Mucosa of gallbladder (tissue), 1 donor: ENCODE data around the gene PLD4. TPM values are rescaled to one million over a fixed set of nuclear protein-coding genes. Genes with fewer than 3 reads are reported as not detected.

Experiments used
- DNase-seq: peaks from one replicate; pipeline ENCODE4 v3.0.0-alpha.2; 2020; ENCODE audit warnings: low spot score
- total RNA-seq: library from RNA; stranded (reverse); gene quantifications from one replicate; pipeline ENCODE4 v1.2.1, GENCODE V29; 2021
- donor health status: DM: no; HTN: no; CAD: no.

Gene PLD4
- total RNA-seq, 1 donor from 2014 or later, result 16.7 TPM

DNA sequence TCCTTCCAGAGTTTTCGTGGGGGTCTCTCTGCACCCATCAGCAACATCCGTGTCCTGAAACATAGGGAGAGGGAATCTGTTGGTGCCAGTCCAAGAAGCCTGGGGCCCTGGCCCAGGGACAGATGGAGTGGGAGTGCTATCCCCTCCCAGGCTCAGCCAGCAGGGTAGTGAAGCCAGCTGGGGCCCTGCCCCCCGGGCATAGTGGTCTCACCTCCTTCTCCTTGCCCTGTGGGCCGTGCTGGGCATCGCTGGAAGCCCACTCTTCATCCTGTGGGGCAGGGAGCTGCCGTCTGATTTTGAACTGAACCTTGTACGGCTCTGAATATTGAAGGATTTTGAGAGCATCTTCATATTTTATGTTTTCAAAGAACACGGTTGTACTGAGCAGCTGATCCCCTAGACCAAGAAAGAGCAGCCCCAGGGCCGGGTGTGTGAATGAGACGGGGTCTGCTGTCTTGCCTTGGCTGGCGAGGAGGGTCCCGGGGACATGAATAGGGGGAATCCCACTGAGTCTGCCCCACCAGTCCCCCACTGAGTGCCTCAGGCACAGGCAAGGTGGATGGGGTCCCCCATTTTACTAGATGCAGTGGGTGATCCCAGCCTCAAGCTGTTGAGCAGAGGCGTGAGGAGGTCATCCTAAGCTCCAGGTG is 30.2 kb downstream of the PLD4 start:
- no peak for DNase-seq

DNA sequence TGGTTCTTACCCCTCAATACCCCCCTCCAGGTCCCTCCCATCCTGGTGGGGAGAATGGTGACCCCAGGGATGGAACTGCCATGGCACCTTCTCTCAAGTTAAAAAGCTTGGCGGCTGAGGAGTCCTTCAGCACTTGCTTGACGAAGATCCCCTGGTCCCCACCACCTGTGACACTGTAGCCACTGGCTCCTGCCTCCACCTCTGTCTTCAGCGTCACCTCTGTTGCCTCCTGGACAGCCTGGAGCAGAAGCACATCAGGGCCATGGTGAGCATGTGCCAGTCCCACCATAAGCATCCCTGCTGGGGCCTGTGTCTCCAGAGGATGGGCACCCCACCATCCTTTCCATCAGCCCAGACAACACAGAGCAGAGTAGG is 30.7 kb downstream of the PLD4 start:
- no peak for DNase-seq

DNA sequence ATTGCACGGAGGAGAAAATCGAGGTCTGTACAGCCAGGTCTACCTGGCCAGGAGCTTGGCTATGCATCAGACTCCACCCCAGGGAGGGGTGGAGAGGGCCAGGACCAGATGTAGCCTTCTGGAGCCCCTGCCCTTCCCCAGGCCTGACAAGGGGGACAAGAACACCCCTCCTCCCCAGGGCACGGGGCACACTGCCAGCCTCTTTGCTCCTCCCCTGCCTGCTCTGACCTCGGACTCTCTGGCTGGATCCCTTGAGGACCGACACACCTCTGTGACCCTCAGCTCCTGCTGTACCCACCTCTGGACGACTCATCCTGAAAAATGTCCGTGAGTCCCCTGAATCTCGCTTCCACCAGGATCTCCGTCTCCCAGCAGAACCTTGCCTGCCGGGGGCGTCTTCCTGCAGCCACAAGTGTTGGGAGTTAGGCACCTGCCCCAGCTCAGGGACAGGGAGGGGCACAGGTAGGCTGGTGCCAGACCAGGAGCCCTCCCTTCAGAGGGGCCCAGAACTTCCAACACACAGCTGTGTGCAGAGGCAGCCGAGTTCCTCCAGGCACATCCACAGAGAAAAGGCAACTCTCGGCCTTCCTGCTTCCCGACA is 31.7 kb downstream of the PLD4 start:
- DNase-seq, result no peak

DNA sequence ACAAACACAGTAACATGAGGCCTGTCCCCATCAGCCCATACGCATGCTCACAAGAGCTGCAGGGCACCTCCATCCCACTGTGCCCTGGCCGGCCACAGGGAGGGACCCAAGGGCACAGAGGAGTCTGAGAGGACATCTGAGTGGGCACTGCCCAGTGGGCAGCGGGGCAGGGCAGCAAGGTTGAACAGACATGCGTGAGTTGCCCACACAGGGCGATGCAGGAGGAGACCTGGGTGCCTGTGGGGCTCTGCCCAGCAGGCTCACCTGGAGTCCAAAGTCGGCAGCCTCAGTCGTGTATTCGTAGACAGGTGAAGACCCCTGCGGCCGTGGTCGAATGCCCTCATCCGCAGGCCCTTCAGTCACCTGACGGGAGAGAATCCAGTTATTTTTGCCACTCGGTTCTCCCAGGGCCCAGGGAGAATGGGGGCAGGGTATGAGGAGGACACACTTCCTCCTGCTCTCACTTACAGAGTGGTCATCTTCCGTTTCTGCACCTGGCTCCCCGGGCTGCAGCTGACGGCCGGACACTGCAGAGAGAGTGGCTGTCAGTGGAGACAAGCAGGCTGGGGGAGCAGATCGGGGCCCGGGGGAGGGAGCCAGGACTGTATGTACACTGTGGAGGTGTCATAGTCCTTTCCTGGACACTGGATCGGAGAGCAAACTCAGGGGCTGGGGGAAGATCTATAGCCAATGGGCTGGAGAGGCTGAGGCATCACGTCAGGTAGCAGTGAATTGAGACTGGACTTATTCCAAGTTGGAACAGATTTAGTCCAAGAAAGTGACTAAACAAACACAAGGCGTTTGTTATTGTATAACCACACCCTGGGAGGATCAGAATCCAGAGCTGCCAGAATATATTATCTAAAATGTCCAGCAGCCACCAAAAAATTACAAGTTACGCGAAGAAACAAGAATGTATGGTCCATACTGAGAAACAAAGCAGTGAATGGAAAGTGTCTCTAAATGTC is 32.8 kb downstream of the PLD4 start:
- DNase-seq, result no peak

DNA sequence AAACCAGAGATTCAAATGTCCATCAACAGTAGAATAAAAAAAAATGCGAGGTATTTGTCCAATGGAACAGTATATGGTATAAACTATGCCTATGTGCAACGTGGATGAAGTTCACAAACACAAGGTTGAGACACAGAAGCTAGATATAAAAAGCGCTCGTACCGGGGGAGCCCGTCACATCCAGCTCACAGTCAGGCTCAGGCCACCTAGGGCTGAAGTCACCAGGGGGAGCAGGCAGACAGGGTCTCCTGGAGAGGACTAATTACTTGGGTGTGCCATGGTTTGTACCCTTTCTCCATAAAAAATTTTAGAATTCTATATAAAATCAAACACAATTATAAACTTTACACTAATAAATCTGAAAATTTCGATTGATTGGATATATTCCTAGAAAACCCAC is 39.9 kb downstream of the PLD4 start:
- DNase-seq, result no peak

DNA sequence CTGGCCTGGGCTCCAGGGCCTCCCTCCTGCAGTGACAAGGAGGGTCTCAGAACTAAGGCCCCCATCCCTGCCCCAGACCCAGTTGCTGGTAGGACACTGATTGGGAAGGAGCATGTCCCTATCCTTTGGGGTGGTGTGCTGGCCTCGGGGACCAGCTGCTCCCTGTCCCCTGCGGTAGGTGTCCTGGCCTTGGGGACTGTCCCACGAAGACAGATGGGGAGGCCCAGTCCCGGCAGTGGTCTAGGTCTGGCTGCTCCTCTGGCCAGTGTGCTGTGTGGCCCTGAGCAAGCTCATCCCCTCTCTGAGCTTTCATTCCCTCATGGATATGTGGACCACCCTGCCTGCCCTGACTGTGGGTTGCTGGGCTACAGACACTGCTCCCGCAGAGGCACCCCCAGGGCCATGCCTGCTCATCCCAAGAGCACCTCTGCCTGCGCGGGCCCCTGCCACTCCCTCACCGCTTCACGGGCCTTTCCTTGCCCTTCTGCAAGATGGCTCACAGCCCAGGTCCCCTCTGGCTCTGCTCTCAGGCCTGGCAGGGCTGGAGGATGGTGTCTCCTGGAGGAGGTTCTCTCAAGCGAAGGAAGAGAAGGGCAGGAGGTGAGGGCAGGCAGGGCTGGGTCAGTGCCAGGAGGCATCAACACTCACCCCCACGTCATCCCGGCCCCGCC is 41.0 kb downstream of the PLD4 start:
- DNase-seq, result no peak

DNA sequence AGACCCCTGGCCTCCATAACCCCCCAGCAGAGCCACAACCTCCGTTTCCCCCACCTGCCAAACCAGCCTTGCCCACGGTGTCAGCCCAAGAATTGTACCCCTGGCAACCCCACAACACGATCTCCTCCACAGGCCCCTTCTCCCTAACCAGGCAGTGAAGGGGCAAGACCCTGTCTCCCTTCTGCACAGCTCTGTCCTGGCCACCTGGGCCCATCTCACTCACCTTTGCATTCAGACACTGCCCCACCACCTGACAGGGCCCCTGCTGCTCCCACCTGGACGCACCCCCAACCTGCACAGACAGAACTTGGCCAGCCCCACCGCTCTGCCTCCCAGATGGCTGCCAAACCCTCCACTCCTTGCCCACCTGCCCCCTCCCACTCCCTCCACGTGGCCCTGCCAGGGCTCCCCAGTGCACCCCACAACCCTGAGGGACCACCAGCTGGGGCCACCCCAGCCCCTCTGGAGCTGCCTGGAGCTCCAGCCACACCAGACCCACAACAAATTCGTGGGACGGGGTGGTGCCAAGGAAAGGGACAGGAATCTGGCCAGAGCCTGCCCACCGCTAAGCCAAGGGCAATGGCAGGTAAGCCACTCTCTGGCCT is 41.7 kb downstream of the PLD4 start:
- no peak for DNase-seq

DNA sequence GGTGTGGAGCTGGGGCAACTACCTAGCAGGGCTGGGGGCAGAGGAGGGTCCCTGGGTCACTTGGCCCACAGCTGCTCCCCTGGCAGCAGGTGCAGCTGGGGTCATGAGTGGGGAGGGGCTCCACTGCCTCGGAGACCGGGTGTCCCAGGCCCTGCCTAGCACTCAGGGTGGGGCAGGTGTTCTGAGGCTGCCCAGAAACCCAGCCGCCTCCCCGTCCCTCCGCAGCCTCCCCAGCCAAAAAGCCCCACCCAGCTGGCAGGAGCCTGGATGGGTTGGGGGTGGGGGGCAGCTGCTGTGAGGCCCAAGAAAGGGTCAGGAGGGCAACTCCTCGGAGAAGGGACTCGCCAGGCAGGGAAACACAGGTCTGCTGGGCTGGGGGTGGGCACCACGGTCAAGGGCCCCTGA is 42.3 kb downstream of the PLD4 start:
- DNase-seq, result no peak

DNA sequence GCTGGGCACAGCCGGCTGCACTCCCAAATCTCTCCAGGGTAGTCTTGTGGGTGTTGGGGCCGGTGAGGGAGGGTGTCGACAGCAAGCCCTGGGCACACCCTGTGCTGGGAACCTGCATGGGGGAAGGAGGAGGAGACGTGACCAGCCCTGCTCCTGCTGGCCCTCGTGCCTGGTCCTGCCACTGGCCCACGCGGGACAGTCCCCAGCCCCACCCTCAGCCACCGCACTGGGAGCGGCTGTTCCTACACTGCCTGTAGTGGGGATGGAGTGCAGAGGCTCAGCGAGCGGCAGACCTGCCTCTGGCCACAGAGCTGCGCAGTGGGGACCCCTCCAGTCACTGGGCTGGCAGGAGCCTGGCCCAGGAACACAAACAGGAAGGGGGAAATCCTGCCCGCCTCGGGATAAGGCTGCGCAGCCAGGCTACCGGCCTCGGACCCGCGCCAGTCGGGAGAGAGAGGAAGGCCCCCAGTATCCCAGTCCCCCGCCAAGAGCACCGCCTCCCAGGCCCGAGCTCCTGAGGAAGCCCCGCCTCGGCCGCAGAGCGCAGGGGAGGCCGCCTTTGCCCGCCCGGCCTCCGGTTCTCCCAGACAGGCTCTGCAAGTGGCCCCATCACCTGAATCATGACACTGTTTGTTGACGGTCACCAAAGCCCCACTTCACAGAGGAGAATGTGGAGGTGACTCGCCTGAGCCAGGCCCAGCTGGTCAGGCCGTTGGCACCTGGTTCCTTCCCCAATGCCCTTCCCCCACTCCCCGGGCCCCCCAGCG is 42.9 kb downstream of the PLD4 start:
- DNase-seq, result no peak

DNA sequence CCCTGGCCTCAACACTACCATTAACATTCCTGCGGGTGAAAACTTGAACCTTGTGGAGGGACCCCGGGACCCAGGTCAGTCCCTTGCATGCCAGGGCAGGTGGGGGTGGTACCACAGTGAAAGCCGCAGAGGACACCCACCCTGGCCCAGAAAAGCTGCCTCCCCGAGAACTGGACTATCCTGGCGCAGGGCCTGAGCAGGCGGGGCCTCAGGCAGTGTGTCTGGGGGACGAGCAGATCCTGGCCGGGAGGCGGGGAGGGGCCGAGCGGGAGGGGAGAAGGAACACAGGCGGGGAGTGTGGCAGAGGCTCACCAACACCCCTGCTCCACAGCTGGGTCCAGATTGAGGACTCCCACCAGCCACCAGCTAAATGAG is 43.5 kb downstream of the PLD4 start:
- peak; percentile 68 for DNase-seq

DNA sequence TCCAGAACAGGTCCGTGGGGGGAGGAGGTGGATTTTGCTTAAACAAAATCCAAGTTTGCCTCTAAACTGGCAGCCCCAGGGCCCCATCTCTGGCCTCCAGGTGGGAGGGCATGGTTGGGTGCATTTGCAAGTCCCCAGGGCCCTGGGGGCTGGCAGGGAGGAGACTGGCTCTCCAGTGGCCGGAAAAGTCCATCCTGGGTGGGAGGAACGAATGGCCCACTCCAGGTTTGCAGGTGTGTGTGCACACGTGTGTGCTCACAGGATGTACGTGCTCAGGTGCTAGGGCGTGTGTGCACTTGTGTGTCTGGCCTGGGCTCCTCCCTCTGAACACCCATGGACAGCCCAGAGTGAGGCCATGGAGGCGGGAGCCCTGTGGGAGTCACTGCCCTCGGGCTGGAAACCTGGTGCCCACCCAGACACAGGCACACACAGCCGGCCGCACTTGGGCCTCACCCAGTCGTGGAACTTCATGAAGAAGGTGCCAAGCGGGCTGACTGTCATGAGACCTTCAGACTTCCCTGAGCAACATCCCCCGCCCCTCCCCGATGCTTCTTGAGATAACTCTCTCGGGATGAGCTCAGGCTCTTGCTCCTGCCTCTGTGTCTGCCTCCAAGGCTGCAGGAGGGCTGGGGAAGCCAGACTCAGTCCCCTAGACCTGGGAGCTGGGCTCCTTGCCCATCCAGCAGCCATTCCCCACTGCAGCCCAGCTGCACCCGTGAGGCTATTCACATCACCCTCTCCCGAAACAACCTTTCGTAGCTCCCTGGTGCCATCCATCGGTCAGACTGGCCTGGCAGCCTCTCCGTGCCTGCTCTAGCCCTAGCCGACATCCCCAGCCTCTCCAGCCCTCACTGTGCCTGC is 44.1 kb downstream of the PLD4 start:
- DNase-seq, result peak; percentile 53

DNA sequence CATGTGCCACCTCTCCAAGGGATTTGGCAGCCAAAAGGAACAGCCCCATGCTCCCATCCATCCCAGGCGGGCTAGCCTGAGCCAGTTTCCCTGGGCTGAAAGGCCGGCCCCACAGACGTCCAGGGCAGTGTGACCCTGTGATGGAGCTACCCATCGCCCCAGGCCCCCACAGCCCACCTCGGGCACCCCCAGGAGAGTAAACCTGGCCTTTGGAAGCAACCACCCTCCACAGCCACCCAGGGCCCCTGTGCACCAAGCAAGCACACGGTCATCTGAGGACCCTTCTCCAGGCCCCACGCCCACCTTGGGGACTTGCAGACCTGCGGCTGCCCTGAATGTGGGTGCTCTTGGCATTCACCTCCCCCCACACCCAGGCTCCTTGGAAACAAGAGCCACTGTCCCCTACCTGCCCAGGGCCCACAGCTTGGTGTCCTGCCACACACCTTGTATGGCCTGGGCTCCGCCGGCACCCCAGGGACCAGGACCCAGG is 45.1 kb downstream of the PLD4 start:
- DNase-seq, result no peak

DNA sequence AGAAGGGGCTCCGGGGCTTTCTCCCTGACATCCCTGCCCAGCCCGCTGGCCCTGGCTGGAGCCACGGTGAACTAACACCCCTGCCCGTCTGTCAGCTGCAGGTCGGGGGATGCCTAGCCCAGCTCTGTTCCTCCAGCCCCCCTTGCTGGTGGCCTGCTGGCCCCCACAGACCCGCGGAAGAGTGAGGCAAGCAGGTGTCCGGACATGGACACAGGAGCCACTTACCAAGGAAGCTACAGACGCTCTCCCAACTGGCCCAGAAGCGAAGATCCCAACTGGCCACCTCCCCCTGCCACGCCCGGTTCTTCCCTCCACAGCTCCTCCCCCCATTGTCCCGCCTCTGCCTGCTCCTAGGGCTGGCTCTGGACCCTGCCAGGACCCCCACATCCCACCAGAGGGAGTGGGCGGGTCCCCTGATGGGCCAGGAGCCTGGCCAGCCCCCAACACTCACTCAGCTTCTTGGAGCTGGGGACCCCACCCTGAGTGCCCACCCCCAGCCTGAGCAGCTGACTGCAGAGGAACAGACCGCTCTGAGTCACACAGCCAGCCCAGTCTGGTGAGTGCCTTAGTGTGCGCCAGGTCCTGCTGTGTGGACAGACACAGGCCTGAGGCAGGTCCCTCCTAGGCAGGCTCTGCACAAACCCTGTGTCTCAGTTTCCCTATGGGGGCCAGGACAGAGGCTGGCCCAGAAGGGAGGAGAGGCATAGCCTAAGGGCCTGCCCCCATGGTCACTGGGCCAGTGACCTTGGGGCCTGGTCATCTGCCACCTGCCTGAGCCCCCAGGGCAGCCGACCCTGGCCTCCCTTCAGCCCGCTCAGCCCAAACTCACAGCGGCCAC is 45.8 kb downstream of the PLD4 start:
- DNase-seq, result peak; percentile 58

DNA sequence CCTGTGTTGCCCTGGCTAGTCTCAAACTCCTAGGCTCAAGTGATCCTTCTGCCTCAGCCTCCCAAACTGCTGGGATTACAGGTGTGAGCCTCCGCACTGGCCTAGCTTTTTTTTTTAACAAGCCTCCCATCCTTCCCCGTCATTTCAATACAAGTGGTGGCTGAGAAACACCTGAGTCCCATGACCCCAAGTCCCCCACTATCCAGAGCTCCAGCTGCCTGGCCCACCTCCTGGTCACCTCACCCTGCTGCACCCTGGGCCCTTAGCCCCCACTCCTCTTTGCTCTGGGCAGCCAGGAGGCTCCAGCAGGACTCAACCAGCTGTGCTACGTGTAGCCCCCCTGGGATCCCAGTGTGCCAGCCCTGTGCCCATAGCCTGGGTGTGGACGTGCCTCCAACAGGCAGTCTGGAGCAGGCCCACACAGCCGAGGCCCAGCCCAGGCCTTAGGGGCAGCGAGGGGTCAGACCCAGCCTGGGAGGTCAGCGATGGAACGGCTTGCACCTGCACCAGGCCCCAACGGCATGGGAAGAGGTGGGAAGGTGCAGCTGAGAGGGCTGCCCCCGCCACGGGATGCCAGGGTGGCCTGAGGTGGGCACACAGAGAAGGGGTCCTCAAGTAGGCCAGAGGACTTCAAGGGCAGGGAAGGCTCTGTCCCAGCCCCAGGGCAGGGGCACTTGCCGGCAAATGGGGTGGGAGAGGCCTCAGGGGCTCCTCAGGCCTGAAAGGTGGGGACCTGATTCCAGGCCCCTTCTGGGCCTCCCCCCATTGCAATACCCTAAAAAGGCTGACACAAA is 47.0 kb downstream of the PLD4 start:
- no peak for DNase-seq

DNA sequence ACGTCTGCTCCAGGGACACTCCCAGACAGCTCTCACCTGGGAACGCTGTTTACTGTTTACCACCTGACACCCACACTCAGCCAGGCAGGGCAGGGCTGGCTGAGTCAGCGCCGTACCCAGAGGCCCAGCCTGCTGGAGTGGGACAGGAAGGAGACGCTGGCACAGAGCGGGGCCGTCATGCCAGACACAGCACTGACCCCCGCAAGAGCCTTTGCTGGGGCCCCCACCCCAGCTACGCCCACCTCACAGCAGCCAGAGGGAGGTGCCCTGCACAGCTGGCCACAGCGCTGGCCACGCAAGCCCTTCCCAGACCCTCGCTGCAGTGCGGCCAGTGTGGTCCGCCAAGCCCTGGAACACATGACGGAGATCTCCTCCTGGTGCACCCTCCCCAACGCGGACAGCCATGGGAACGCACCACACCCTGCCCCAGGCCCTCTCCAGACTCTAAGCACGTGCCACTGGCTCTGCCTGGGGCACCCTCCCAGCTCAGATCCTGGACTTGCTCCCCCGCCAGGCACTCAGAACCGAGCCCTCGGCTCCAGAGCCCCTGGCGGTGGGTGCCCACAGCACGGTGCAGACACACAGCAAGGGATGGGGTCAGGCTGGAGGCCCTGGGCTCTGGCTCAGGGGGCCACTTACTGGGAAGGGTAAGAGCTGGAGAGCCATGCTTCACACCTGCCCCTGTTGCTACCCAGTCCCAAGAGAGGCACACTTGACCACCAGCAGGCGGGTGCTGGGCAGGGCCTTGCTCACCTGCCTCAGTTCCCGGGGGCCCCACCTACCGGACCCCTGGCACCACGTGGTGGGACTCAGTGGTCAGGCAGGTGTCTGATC is 47.8 kb downstream of the PLD4 start:
- DNase-seq, result peak; percentile 84

DNA sequence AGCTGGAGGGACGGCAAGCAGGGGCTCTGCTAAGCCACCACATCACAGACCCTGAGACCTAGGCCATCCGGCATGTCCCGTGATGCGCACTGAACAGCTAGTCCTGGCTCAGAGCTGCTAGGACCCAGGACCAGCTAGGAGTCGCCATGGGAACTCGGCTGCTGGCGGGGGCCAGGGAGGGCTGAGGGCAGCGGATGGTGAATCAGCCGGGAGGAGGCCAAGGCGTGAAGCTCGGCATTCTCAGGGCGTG is 48.4 kb downstream of the PLD4 start:
- peak; percentile 89 for DNase-seq

DNA sequence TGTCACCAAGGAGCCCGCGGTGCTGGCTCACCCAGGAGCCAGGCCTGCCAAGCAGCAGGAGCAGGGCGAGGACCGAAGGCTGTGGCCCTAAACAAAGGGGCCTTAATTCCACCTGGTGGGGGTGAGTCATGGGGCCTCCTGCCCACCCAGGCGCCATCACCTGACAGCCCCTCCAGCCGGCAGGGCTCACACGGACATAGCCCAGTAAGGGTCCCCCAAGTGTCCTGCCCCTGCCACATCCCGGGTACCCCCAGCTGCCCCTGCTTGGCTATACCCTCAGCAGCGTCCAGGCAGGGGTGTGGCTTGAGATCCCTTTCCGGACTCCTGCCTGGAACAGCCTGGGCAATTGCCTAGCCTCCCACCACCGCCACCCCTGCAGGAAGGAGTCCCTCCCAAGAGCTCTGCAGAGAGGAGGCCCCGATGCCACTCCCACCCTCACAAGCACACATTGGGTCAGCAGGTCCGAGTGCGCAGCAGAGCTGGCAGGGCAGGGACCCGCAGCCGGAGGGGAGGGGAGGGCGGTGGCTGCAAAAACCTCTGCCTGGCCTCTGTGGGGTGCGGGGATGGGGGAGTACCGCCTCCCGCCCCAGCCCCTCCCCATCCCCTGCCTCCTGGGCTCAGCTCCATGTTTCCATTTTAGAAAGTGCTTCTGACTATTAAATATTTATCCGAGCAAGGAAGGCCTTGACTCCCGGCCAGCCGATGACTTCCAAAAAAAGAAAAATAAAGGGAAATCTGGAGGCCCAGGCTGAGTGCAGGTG is 48.9 kb downstream of the PLD4 start:
- no peak for DNase-seq
